Measurements from ENCODE around the gene ABHD12. TPM values are rescaled to one million over a fixed set of nuclear protein-coding genes. Genes with fewer than 3 reads are reported as not detected.
"Not testable (repeated sequence)": the region's sequence is repeated elsewhere in the genome, so short reads cannot be mapped to it uniquely, and the experiment has no call there.

ABHD12 gene
- total RNA-seq, 2 experiments from 2014 or later = 28.7 to 31.1 TPM

DNA sequence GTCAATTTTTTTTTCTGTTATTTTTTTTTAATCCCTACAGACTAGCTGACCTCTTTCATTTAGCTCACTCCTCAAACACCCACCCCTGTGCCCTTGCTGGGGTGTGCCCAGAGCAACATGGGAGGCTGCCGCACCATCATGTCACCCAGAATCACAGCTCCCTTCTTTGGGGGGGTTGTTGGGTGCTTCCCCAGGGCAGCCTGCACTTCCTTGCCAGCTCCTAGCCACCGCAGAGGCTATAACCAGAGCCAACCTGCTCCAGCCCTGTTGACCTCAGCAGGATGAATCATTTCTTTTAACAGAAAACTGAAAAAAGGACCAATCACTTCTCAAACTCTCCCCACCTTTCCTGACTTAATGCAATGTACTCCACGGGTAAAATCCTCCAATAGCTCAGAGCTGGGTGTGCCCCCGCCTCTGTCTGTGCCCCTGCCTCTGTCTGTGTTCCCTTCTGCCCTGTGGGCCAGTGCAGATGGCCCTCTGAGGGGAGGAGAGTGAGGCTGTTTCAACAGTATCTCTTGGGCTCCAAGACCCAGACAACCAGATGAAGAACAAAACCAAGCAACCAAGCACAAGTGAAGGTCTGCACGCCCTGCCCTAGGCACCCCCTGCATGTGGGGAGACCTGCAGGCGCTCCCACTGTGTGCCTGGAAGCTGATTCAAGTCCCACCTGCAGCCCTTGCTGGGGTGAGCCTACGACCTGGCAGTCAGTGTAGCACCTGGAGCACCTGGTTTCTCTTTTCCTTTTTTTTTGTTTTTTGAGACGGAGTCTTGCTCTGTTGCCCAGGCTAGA lies 75.0 kb downstream of the ABHD12 start:
- Mint-ChIP-seq H3K4me3 (no peak overlapping the region), H3K27ac (peak overlapping the region; percentile 12), H3K36me3 (ENCODE audit: low read depth) (peaks cover 7% of the 10 kb centered on the region), H3K4me1 (ENCODE audit: low read depth) (peaks cover 28% of the 10 kb centered on the region), H3K9me3 (ENCODE audit: insufficient read depth) (no peaks in the 10 kb centered on the region), H3K27me3 (ENCODE audit: low read depth) (no peaks in the 10 kb centered on the region)
- ATAC-seq (no peak), DNase-seq (no peak)
- ChIA-PET POLR2A (interaction anchor here (1.2 kb wide), 1 partner anchor 92 kb away, joined by 4 read pairs; the partner anchor contains the start of gene GINS1), CTCF (interaction anchor here (1.4 kb wide), 1 partner anchor 84 kb away, joined by 4 read pairs; no protein-coding TSS in a partner anchor)

DNA sequence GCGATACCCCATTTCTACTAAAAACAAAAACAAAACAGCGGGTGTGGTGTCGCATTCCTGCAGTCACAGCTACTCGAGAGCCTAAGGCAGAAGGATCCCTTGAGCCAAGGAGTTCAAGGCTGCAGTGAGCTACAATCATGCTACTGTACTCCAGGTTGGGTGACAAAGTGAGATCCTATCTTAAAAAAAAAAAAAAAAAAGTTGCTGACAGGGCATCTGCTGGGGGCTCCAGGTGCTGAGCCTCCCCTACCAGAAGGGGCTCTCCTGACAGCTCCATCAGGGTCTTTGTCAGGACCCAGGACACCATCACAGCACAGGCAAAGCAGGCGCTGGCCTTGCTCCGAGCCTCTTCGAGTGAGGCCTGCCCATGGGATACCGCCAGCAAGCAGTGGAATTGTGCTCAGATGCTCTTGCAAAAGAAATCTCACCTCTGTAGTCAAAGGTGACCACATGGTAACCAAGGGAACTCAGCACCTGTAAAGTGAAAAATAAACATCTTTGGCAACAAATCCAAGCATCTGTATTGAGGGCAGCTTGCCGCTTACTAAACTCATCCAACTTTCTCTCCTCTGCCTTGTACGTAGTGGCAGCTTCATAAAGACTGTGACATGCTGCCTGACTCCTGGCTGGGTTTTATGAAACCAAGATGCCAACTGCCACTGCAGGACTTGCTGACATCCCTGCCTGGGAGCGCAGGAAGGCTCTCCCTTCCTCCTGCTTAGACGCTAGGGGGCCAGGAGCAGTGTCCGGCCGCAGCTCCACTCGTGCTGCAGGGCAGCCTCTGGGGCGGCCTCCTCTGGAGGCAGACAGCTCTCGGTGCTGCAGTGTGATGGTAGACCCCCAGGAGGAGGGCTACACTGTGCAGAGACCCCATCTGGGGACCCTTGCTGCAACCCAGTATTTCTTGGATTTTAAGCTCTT lies 75.9 kb downstream of the ABHD12 start:
- DNase-seq = no peak
- H3K27me3 Mint-ChIP-seq (ENCODE audit: low read depth) = no peaks in the 10 kb centered on the region
- ATAC-seq = no peak
- no peak overlapping the region for H3K27ac Mint-ChIP-seq
- ChIA-PET POLR2A (interaction anchor here (1.2 kb wide), 1 partner anchor 93 kb away, joined by 4 read pairs; the partner anchor contains the start of gene GINS1), CTCF (interaction anchor here (1.4 kb wide), 1 partner anchor 85 kb away, joined by 4 read pairs; no protein-coding TSS in a partner anchor)
- H3K4me3 Mint-ChIP-seq = no peak overlapping the region
- peaks cover 5% of the 10 kb centered on the region for H3K36me3 Mint-ChIP-seq (ENCODE audit: low read depth)
- no peaks in the 10 kb centered on the region for H3K9me3 Mint-ChIP-seq (ENCODE audit: insufficient read depth)
- peaks cover 37% of the 10 kb centered on the region for H3K4me1 Mint-ChIP-seq (ENCODE audit: low read depth)

DNA sequence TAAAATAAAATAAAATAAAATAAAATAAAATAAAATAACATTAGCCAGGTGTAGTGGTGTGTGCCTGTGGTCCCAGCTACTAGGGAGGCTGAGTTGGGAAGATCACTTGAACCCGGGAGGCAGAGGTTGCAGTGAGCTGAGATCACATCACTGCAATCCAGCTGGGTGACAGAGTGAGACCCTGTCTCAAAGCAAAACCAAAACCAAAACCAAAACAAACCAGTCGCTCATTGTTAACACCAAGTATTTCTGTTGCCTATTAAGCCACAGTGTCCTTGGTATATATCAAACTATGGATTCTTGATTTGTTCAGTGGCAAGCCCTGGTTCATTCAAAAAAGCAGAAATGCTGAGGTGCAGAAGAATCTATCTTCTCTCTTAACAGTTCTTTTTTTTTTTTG lies 77.0 kb downstream of the ABHD12 start:
- no peak overlapping the region for H3K27ac Mint-ChIP-seq
- CTCF ChIA-PET = interaction anchor here (1.2 kb wide), 1 partner anchor 85 kb away, joined by 5 read pairs; no protein-coding TSS in a partner anchor
- H3K4me3 Mint-ChIP-seq = no peak overlapping the region
- no peak for ATAC-seq
- DNase-seq = no peak
- peaks cover 5% of the 10 kb centered on the region for H3K36me3 Mint-ChIP-seq (ENCODE audit: low read depth)
- H3K27me3 Mint-ChIP-seq (ENCODE audit: low read depth) = no peaks in the 10 kb centered on the region
- POLR2A ChIA-PET = no interaction called here
- no peaks in the 10 kb centered on the region for H3K9me3 Mint-ChIP-seq (ENCODE audit: insufficient read depth)
- H3K4me1 Mint-ChIP-seq (ENCODE audit: low read depth) = peaks cover 44% of the 10 kb centered on the region

DNA sequence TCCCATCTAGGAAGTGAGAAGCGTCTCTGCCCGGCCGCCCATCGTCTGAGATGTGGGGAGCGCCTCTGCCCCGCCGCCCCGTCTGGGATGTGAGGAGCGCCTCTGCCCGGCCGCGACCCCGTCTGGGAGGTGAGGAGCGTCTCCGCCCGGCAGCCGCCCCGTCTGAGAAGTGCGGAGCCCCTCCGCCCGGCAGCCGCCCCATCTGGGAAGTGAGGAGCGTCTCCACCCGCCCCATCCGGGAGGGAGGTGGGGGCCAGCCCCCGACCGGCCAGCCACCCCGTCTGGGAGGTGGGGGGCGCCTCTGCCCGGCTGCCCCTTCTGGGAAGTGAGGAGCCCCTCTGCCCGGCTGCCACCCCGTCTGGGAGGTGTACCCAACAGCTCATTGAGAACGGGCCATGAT lies 77.9 kb downstream of the ABHD12 start:
- H3K9me3 Mint-ChIP-seq (ENCODE audit: insufficient read depth); H3K36me3 Mint-ChIP-seq (ENCODE audit: low read depth); DNase-seq; H3K27ac Mint-ChIP-seq; H3K27me3 Mint-ChIP-seq (ENCODE audit: low read depth); ATAC-seq; H3K4me3 Mint-ChIP-seq; CTCF ChIA-PET; POLR2A ChIA-PET: not testable (repeated sequence)
- H3K4me1 Mint-ChIP-seq (ENCODE audit: low read depth) = peaks cover 44% of the 10 kb centered on the region

DNA sequence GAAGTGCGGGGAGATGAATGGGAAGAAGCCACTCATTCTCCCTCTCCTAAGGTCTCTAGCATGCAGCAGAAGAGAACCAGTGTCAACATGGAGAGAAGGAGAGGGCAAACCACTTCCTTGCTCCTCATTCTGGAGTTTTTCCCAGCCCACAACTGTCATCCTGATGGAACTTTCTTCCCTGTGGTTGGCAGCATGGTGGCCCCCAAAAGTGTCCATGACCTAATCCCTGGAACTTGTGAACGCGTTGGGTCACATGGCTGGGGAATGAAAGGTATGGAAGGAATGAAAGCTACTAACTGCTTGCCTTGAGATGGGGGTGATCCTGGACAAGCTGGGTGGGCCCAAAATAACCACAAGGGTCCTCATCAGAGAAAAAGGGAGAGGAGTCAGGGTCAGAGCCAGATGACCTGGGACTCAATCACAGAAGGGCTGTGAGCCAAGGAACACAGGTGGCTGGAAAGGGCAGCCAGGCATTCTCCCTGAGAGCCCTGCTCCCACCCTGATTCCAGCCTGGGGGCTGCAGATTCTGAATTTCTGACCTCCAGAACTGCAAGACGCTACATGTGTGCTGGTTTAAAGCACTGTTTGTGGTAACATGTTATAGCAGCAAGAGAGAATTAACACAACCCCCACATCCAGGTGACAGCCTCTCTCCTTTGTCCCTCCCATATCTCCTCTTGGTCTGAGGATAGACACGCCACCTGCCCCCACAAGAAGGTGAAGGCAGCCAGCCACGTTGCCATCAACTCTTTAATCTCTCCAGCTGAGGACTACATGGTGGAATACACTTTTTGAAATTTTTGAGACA lies 79.5 kb downstream of the ABHD12 start:
- ChIA-PET CTCF (interaction anchor here (0.7 to 1.1 kb wide), 4 partner anchors 28 to 98 kb away, joined by 3 to 11 read pairs (median 3); no protein-coding TSS in a partner anchor), POLR2A (interaction anchor here (1.1 to 1.3 kb wide), 2 partner anchors 77 to 96 kb away, joined by 3 to 5 read pairs; partner anchors contain the start of gene GINS1)
- Mint-ChIP-seq H3K9me3 (ENCODE audit: insufficient read depth) (no peaks in the 10 kb centered on the region), H3K4me1 (ENCODE audit: low read depth) (peaks cover 42% of the 10 kb centered on the region), H3K4me3 (peak overlapping the region; percentile 56), H3K27me3 (ENCODE audit: low read depth) (no peaks in the 10 kb centered on the region), H3K27ac (peak overlapping the region; percentile 91), H3K36me3 (ENCODE audit: low read depth) (peaks cover 10% of the 10 kb centered on the region)
- DNase-seq (no peak), ATAC-seq (no peak)

DNA sequence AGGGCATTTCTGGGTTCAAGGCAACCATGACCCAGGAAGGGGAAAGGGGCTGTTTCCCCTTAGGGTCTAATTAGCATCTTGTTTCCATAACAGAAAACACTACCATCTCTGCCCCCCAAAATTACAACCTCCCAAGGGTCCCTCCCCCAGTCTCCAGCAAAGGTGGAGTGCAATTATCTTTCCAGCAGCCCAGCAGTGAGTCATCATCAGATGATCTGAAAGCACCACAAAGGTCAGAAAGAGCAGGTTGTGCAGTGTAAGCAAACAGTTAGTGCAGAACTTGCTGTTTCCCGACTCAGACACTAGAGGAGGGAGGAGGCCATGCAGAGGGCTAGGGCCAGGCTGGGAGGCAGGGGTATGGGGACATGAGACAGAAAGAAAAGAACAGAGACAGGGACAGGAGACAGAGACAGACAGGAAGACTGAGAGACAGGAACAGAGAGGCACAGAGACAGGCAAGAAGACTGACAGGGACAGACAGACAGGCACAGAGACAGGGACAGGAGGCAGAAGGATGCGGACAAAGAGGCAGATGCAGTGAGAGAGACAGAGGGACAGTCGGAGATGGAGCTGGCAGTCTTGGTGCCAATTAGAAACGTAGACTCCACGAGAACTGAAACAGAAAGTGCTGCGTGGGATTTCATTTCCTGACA lies 80.2 kb downstream of the ABHD12 start:
- H3K27ac Mint-ChIP-seq = peak overlapping the region; percentile 91
- peak; percentile 63 for DNase-seq
- peaks cover 10% of the 10 kb centered on the region for H3K36me3 Mint-ChIP-seq (ENCODE audit: low read depth)
- CTCF ChIA-PET = interaction anchor here (0.7 to 1.3 kb wide), 5 partner anchors 29 to 99 kb away, joined by 3 to 11 read pairs (median 3); no protein-coding TSS in a partner anchor
- ATAC-seq = peak; percentile 93
- no peaks in the 10 kb centered on the region for H3K9me3 Mint-ChIP-seq (ENCODE audit: insufficient read depth)
- H3K4me1 Mint-ChIP-seq (ENCODE audit: low read depth) = peaks cover 37% of the 10 kb centered on the region
- POLR2A ChIA-PET = interaction anchor here (1.2 to 1.3 kb wide), 2 partner anchors 11 to 97 kb away, joined by 5 read pairs; partner anchors contain the start of gene GINS1
- H3K4me3 Mint-ChIP-seq = peak overlapping the region; percentile 56
- no peaks in the 10 kb centered on the region for H3K27me3 Mint-ChIP-seq (ENCODE audit: low read depth)

DNA sequence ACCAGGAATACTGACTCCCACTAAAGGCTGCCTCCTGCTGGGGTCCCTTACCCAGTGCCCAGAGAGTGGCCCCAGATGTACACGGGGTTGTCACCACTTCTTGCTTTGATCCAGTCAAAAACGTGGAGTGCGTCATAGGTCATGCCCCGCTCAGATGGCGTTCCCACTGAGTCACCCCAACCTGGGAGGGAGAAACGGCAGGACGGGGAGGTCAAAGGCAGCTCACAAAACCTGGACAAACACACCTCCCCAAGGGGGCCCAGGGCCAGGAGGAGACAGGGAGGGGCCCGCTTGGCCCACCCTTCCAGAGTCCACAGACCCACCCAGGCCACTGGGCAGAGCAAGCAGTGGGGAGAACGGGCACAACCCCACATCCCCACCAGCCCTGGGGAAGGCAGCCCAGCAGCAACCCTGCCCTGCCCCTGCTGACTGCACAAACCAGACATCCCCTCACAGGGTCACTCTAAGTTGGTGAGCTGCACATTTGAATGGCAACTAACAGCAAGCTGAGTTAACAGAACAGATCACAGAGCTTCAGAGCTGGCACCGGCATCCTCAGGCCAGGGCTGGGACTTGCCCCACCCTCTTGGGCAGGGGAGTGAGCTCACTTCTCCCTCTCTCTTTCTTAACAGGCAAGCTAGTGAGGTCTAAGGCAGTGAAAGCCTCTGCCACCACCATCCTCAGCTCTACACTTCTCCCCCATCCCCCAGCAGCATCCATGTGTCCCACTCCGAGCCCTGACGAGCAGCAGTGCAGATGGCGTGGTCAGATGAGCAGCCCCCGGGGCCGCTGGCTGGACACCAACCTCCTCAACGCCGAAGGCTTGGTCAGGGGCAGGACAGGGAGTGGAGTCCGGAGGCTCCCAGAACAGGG lies 81.0 kb downstream of the ABHD12 start:
- ChIA-PET CTCF (interaction anchor here (1.3 to 1.5 kb wide), 2 partner anchors 14 to 89 kb away, joined by 3 to 10 read pairs; no protein-coding TSS in a partner anchor), POLR2A (interaction anchor here (1.2 to 1.3 kb wide), 2 partner anchors 10 to 98 kb away, joined by 5 read pairs; partner anchors contain the start of gene GINS1)
- ATAC-seq (no peak), DNase-seq (no peak)
- Mint-ChIP-seq H3K4me3 (no peak overlapping the region), H3K9me3 (ENCODE audit: insufficient read depth) (no peaks in the 10 kb centered on the region), H3K36me3 (ENCODE audit: low read depth) (peaks cover 10% of the 10 kb centered on the region), H3K4me1 (ENCODE audit: low read depth) (peaks cover 35% of the 10 kb centered on the region), H3K27me3 (ENCODE audit: low read depth) (no peaks in the 10 kb centered on the region), H3K27ac (peak overlapping the region; percentile 46)

DNA sequence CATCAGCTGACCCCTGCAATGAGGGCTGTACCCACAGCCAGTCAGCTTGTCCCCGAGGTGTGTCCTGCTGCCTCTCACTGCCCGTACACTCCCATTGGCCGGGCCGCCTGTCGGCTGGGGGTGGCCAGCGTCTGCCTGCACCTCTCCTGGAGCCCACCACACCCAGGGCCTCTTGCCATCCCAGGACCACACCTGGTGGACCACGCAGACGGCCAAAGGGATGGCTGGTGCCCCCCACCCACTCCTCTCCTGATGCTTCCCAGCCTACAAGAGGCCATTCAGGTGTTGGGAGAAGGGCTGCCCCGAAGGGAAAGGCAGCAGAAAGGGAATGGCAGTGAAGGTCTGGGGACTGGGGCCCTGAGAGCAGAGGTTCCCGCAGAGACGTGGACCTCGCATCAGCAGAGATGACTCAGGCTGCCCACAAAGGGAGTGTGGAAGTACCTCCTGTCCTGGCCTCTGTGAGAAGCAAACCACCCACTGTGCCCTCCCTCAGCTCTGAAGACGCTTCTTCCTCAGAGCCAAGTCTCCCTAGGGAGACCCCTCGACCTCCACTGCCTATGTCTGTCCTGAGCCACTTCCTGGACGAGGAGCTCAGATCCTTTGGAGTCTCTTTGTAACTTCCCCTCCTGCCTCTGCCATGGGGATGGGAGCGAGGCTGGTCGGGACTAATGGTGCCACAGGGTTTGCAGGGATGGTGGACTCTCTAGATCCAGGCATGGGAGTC lies 81.8 kb downstream of the ABHD12 start:
- H3K9me3 Mint-ChIP-seq (ENCODE audit: insufficient read depth) = no peaks in the 10 kb centered on the region
- H3K36me3 Mint-ChIP-seq (ENCODE audit: low read depth) = peaks cover 10% of the 10 kb centered on the region
- CTCF ChIA-PET = interaction anchor here (1.3 to 1.5 kb wide), 2 partner anchors 13 to 90 kb away, joined by 3 to 10 read pairs; no protein-coding TSS in a partner anchor
- H3K4me1 Mint-ChIP-seq (ENCODE audit: low read depth) = peaks cover 35% of the 10 kb centered on the region
- H3K27ac Mint-ChIP-seq = peak overlapping the region; percentile 7
- ATAC-seq = no peak
- H3K27me3 Mint-ChIP-seq (ENCODE audit: low read depth) = no peaks in the 10 kb centered on the region
- no peak overlapping the region for H3K4me3 Mint-ChIP-seq
- DNase-seq = no peak
- POLR2A ChIA-PET = interaction anchor here (1.2 kb wide), 1 partner anchor 10 kb away, joined by 5 read pairs; no protein-coding TSS in a partner anchor

DNA sequence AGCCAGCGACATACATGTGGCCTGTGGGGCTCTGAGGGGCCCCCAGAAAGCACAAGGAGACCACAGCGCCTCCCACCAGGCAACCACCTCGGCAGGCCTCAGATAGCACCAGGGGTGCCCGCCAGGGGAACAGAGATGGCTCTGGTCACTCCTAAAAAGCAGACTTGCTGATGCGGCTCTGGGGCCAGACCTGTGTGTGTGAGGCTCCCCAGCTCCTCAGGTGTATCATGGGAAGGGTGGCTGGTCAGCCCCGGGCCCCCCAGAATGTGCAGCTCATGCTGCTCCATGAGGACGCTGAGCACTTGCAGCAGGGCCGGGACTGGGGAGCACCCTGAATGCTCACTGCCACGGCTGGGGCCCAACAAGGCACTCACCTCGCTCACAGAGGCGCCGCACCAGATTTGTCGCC lies 82.5 kb downstream of the ABHD12 start:
- Mint-ChIP-seq H3K9me3 (ENCODE audit: insufficient read depth) (no peaks in the 10 kb centered on the region), H3K27me3 (ENCODE audit: low read depth) (no peaks in the 10 kb centered on the region), H3K36me3 (ENCODE audit: low read depth) (peaks cover 8% of the 10 kb centered on the region), H3K27ac (no peak overlapping the region), H3K4me1 (ENCODE audit: low read depth) (peaks cover 30% of the 10 kb centered on the region), H3K4me3 (no peak overlapping the region)
- DNase-seq (no peak), ATAC-seq (no peak)
- ChIA-PET CTCF (interaction anchor here (0.6 to 1.2 kb wide), 3 partner anchors 12 to 91 kb away, joined by 3 to 4 read pairs (median 4); no protein-coding TSS in a partner anchor), POLR2A (no interaction called here)
